Psoas muscle (tissue), 8 donors: ENCODE data around the gene ORC3. TPM values are rescaled to one million over a fixed set of nuclear protein-coding genes. Genes with fewer than 3 reads are reported as not detected.
A peak's percentile ranks its signal among the peaks of the same experiment; 100 is the strongest.
"Not testable (repeated sequence)": the region's sequence is repeated elsewhere in the genome, so short reads cannot be mapped to it uniquely, and the experiment has no call there.

Experiments used
- ATAC-seq, 4 donors: fragments of 200-7000 bp; cut with Tn5 transposase; one replicate each; pipeline ENCODE4 v1.9.1; 2020; ENCODE audit warnings: moderate library complexity in 3 of 4, mild to moderate bottlenecking in 2 of 4
- DNase-seq, 2 donors: peaks; one replicate each; pipeline ENCODE4 v3.0.0-alpha.2; 2020
- H3K27ac ChIP-seq: fragments of 200-600 bp; one replicate; pipeline ENCODE4 v1.8.0; 2022
- H3K27me3 ChIP-seq, 3 donors: fragments of 200-600 bp in 1 of 3; one replicate each; pipeline versions ENCODE4 v1.6.1 to v1.8.0; 2013 to 2022; ENCODE audit warnings: low read length in 2 of 3, mild to moderate bottlenecking in 2 of 3, moderate library complexity in 1 of 3; ENCODE audit not compliant: insufficient read depth in 3 of 3
- H3K36me3 ChIP-seq, 2 donors: fragments of 200-600 bp in 1 of 2; one replicate each; pipeline versions ENCODE4 v1.6.1 to v1.8.0; 2013 to 2022; ENCODE audit warnings: low read depth in 1 of 2, mild to moderate bottlenecking in 1 of 2, moderate library complexity in 1 of 2; ENCODE audit not compliant: insufficient read depth in 1 of 2
- H3K4me1 ChIP-seq: fragments of 200-600 bp; one replicate; pipeline ENCODE4 v1.8.0; 2022
- H3K4me3 ChIP-seq: fragments of 200-600 bp; one replicate; pipeline ENCODE4 v1.8.0; 2022; ENCODE audit warnings: mild to moderate bottlenecking
- H3K9me3 ChIP-seq: fragments of 200-600 bp; one replicate; pipeline ENCODE4 v1.8.0; 2022
- WGBS, 3 donors: extraction: QIAGEN DNeasy Blood & Tissue Kit; methylation state at CpG; one replicate each; pipeline versions ENCODE4 v1.1.6 to v1.1.7; 2013; 5-methylcytosine and 5-hydroxymethylcytosine counted together
- intact Hi-C, 2 donors: fragments of 100-400 bp; cut with DNase I; formaldehyde crosslinking; loops; one replicate each; pipeline versions ENCODE4 v1.11.0 to v1.14.2; 2022
- polyA plus RNA-seq, 3 donors: library from polyadenylated mRNA; stranded (reverse); fragments of 200-250 nt; gene quantifications; one replicate each; pipeline ENCODE4 v1.2.3, GENCODE V29; 2013
- total RNA-seq, 4 donors: library from RNA; stranded (reverse); fragmentation: NEBNext Ultra II Directional in 2 of 4; extraction: Animal tissue kit (Norgen Biotek cat#: 25700) in 2 of 4; gene quantifications; one replicate each; pipeline versions ENCODE4 v1.2.1 to v1.2.4, GENCODE V29; 2021 to 2023
- TF ChIP-seq, protein P1 (sequence below): fragments of 200-600 bp; IDR thresholded peaks from one replicate; pipeline ENCODE4 v1.8.0; 2022; ENCODE audit warnings: antibody characterized with exemption
- donor health status: healthy with polysubstance abuse.
- donor health status: DM: no; HTN: no; CAD: no; lungs with moderate emphysema.
- donor health status: Bipolar disorder and iron deficiency.
- donor health status: healthy.
- donor health status: DM: yes; HTN: yes; CAD: no.
- donor health status: DM: no; HTN: no; CAD: no.
- donor health status: DM: no; HTN: no; CAD: no.
- donor health status: DM: yes; HTN: yes; CAD: no.

ORC3 gene
- total and polyA plus RNA-seq, 7 donors = 14.5 to 44.0 (median 19.6) TPM

DNA sequence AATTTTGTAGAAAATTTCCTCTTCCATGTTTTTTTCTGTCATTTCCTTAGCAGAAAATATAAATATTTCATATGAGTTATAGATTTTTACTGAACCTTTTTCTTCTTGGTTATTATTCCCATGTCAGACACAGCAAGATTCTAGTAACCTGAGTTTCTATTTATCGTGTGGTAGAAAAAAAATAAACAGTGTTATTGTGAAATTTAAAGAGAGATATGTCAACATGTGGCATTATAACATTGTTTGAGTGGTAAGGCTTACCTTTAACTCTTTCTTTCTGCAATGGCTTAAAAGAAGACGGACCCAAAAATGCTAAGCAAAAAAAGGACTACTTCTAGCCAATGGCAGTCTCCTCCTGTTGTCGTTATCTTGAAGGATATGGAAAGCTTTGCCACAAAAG, 18.9 kb downstream of the ORC3 start:
- H3K36me3 ChIP-seq = peaks cover 6 to 86% of the 10 kb centered on the region in 2 donors
- no peaks in the 10 kb centered on the region for H3K27me3 ChIP-seq

DNA sequence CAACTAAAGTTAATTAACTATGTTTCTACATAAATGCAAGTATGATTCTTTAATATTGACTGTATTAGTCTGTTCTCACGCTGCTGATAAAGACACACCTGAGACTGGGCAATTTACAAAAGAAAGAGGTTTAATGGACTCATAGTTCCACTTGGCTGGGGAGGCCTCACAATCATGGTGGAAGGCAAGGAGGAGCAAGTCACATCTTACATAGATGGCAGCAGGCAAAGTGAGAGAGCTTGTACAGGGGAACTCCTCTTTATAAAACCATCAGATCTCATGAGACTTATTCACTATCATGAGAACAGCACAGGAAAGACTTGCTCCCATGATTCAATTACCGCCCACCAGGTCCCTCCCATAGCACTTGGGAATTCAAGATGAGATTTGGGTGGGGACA, 23.1 kb downstream of the ORC3 start:
- H3K36me3 ChIP-seq = peaks cover 4 to 69% of the 10 kb centered on the region in 2 donors
- DNase-seq, H3K27me3 ChIP-seq, H3K27ac ChIP-seq, H3K9me3 ChIP-seq, H3K4me3 ChIP-seq, intact Hi-C loops, ATAC-seq, H3K4me1 ChIP-seq: not testable (repeated sequence)
- WGBS, 3 donors = 98 to 100% (median 100%) methylated on average over 2 of the region's 2 CpGs

More for the DNA sequence above, 18.9 kb downstream of the ORC3 start:
- DNase-seq (no peak), ATAC-seq (no peak)
- no peak overlapping the region for H3K4me3 ChIP-seq
- TF ChIP-seq, protein P1, sequence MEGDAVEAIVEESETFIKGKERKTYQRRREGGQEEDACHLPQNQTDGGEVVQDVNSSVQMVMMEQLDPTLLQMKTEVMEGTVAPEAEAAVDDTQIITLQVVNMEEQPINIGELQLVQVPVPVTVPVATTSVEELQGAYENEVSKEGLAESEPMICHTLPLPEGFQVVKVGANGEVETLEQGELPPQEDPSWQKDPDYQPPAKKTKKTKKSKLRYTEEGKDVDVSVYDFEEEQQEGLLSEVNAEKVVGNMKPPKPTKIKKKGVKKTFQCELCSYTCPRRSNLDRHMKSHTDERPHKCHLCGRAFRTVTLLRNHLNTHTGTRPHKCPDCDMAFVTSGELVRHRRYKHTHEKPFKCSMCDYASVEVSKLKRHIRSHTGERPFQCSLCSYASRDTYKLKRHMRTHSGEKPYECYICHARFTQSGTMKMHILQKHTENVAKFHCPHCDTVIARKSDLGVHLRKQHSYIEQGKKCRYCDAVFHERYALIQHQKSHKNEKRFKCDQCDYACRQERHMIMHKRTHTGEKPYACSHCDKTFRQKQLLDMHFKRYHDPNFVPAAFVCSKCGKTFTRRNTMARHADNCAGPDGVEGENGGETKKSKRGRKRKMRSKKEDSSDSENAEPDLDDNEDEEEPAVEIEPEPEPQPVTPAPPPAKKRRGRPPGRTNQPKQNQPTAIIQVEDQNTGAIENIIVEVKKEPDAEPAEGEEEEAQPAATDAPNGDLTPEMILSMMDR = no peak
- H3K9me3 ChIP-seq = no peaks in the 10 kb centered on the region
- no peak overlapping the region for H3K27ac ChIP-seq
- no peaks in the 10 kb centered on the region for H3K4me1 ChIP-seq
- intact Hi-C loops = no loop called here
- 79 to 94% (median 89%) methylated on average over 3 of the region's 3 CpGs for WGBS, 3 donors

DNA sequence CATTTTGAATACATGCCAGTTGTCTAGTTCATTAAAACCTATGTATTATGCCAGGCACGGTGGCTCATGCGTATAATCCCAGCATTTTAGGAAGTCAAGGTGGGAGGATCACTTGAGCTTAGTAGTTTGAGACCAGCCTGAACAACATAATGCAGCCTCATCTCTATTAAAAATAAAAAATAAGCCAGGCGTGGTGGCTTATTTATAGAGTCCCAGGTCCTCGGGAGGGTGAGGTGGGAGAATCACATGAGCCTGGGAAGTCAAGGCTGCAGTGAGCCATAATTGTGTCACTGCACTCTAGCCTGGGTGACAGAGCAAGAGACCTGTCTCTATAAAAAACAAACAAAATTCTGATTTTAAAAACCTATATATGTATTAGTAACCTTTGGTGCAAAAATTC, 27.5 kb downstream of the ORC3 start:
- Histone ChIP-seq H3K4me3 (no peak overlapping the region), H3K27me3 (no peaks in the 10 kb centered on the region), H3K36me3 (peaks cover 4 to 41% of the 10 kb centered on the region in 2 donors), H3K4me1 (no peaks in the 10 kb centered on the region), H3K9me3 (no peaks in the 10 kb centered on the region), H3K27ac (no peak overlapping the region)
- intact Hi-C loops = no loop called here
- TF ChIP-seq, protein P1 = no peak
- 46 to 68% (median 49%) methylated on average over 4 of the region's 4 CpGs for WGBS, 3 donors
- ATAC-seq (peak; percentile 68 to 95 (median 86)), DNase-seq (no peak)

DNA sequence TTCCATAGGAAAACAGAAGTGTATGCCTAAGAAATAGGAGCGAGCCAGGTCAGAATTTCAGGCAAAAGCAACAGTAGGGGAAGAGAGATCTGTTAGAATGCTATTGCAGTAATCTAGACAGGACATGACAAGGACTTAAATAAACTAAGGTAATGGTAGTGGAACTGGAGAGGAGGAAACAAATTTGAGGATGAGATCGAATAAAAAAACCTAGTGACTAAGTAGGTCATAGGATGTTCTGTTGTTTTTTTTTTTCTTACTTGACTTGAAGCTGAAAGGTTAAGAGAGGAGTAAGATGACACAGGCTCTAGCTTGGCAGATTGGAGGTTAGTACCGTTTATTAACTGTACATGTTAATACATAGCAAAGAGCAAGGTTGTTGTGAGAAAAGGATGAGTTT, 28.6 kb downstream of the ORC3 start:
- Histone ChIP-seq H3K27ac (peak overlapping the region; percentile 0), H3K9me3 (no peaks in the 10 kb centered on the region), H3K27me3 (no peaks in the 10 kb centered on the region), H3K4me3 (no peak overlapping the region), H3K36me3 (peaks cover 0 to 39% of the 10 kb centered on the region in 2 donors), H3K4me1 (no peaks in the 10 kb centered on the region)
- intact Hi-C loops = no loop called here
- DNase-seq (no peak), ATAC-seq (peak in 2 of 4 donors; percentile 24 to 66)
- TF ChIP-seq, protein P1 = no peak
- 72 to 91% (median 76%) methylated on average over 3 of the region's 3 CpGs for WGBS, 3 donors

DNA sequence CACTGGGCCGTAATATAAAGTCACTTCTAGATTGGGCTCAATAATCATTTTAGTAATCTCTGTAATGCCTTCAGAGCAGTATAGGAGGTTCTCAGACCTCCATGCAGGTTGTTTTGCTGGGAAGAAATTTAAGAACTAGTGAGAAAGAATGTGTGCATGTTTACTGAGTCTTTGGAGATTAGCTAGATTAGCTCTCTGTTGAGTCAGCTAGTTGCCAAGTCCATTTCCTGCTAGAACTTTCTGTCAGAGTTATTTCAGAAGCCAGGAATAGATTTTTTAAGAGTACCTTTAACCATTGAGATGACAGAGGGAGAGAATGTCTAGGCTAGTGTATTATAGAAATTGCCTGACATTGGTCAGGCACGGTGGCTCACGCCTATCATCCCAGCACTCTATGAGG, 33.3 kb downstream of the ORC3 start:
- H3K27me3 ChIP-seq = no peaks in the 10 kb centered on the region
- no peak overlapping the region for H3K27ac ChIP-seq
- peaks cover 0 to 27% of the 10 kb centered on the region in 2 donors for H3K36me3 ChIP-seq
- 90 to 94% (median 92%) methylated on average over 3 of the region's 3 CpGs for WGBS, 3 donors
- ATAC-seq (no peak), DNase-seq (no peak)
- TF ChIP-seq, protein P1 = no peak
- intact Hi-C loops = no loop called here
- H3K4me3 ChIP-seq = no peak overlapping the region
- H3K4me1 ChIP-seq = no peaks in the 10 kb centered on the region
- no peaks in the 10 kb centered on the region for H3K9me3 ChIP-seq
